Mesenchymal stem cell (in vitro differentiated cells and primary cell): Measurements from ENCODE around the gene BICDL1.

Experiments used
- DNase-seq: peaks from one replicate; pipeline ENCODE4 v3.0.0-alpha.2; 2013
- H2AFZ ChIP-seq: one replicate; pipeline ENCODE4 v1.6.1; 2013; ENCODE audit warnings: low read depth, mild to moderate bottlenecking, control low read depth, inconsistent platforms, low read length, moderate library complexity
- H2AK5ac ChIP-seq: 2 replicates; pipeline ENCODE4 v1.6.1; 2013; ENCODE audit warnings: low read length, moderate library complexity, mild to moderate bottlenecking, inconsistent platforms; ENCODE audit not compliant: severe bottlenecking
- H2BK120ac ChIP-seq: one replicate; pipeline ENCODE4 v1.6.1; 2013; ENCODE audit warnings: low read depth, mild to moderate bottlenecking, inconsistent platforms, low read length, moderate library complexity
- H2BK12ac ChIP-seq, 2 experiments: one replicate each; pipeline ENCODE4 v1.6.1; 2013; ENCODE audit warnings: inconsistent platforms in 2 of 2, low read length in 2 of 2, mild to moderate bottlenecking in 2 of 2, moderate library complexity in 2 of 2, control low read depth in 1 of 2
- H2BK15ac ChIP-seq: one replicate; pipeline ENCODE4 v1.6.1; 2013; ENCODE audit warnings: mild to moderate bottlenecking, low read depth, inconsistent platforms; ENCODE audit not compliant: poor library complexity, severe bottlenecking
- H2BK5ac ChIP-seq: 2 replicates; pipeline ENCODE4 v1.6.1; 2013; ENCODE audit warnings: low read depth, mild to moderate bottlenecking, low read length, control low read depth, inconsistent platforms; ENCODE audit not compliant: poor library complexity, severe bottlenecking
- H3K14ac ChIP-seq, 2 experiments: one replicate each; pipeline ENCODE4 v1.6.1; 2013; ENCODE audit warnings: inconsistent platforms in 2 of 2, low read length in 2 of 2, control low read depth in 1 of 2, mild to moderate bottlenecking in 1 of 2, moderate library complexity in 1 of 2
- H3K18ac ChIP-seq, 2 experiments: one replicate each; pipeline ENCODE4 v1.6.1; 2013; ENCODE audit warnings: inconsistent platforms in 2 of 2, low read length in 2 of 2, control low read depth in 1 of 2, low read depth in 1 of 2, mild to moderate bottlenecking in 1 of 2
- H3K23ac ChIP-seq, 2 experiments: one replicate each; pipeline ENCODE4 v1.6.1; 2013; ENCODE audit warnings: inconsistent platforms in 2 of 2, low read length in 2 of 2, mild to moderate bottlenecking in 2 of 2, moderate library complexity in 2 of 2, control low read depth in 1 of 2
- H3K27ac ChIP-seq: 2 replicates; pipeline ENCODE4 v1.5.1; 2013; ENCODE audit warnings: mild to moderate bottlenecking, moderate library complexity, low read length, control low read depth, inconsistent platforms; ENCODE audit not compliant: poor library complexity, severe bottlenecking
- H3K27me3 ChIP-seq, 2 experiments: 2 replicates each; pipeline versions ENCODE4 v1.6.1 to v1.7.0; 2013; ENCODE audit warnings: low read length in 2 of 2, mild to moderate bottlenecking in 2 of 2, moderate library complexity in 2 of 2, control low read depth in 1 of 2, inconsistent platforms in 1 of 2; ENCODE audit not compliant: control insufficient read depth in 1 of 2, insufficient read depth in 1 of 2
- H3K36me3 ChIP-seq, 2 experiments: 2 replicates each; pipeline versions ENCODE4 v1.6.1 to v1.7.0; 2013; ENCODE audit warnings: low read length in 2 of 2, control low read depth in 1 of 2, inconsistent platforms in 1 of 2, low read depth in 1 of 2, mild to moderate bottlenecking in 1 of 2; ENCODE audit not compliant: insufficient read depth in 2 of 2, control insufficient read depth in 1 of 2
- H3K4ac ChIP-seq, 2 experiments: one replicate each; pipeline ENCODE4 v1.6.1; 2013; ENCODE audit warnings: inconsistent platforms in 2 of 2, low read length in 2 of 2, mild to moderate bottlenecking in 2 of 2, moderate library complexity in 2 of 2, control low read depth in 1 of 2, low read depth in 1 of 2
- H3K4me1 ChIP-seq: 2 replicates; pipeline ENCODE4 v1.6.1; 2013; ENCODE audit warnings: low read depth, low read length, control low read depth; ENCODE audit not compliant: control insufficient read depth, insufficient read depth
- H3K4me2 ChIP-seq: 2 replicates; pipeline ENCODE4 v1.6.1; 2013; ENCODE audit warnings: low read length, mild to moderate bottlenecking, inconsistent platforms; ENCODE audit not compliant: poor library complexity, severe bottlenecking
- H3K4me3 ChIP-seq, 2 experiments: 2 replicates each; pipeline versions ENCODE4 v1.5.1 to v1.7.0; 2013; ENCODE audit warnings: low read length in 2 of 2, mild to moderate bottlenecking in 2 of 2, control low read depth in 1 of 2, low read depth in 1 of 2; ENCODE audit not compliant: insufficient read depth in 1 of 2
- H3K79me1 ChIP-seq: replicated peaks from 2 replicates; pipeline ENCODE4 v1.6.1; 2013; ENCODE audit warnings: mild to moderate bottlenecking, control low read depth, low read length, inconsistent platforms; ENCODE audit not compliant: poor library complexity, severe bottlenecking
- H3K9ac ChIP-seq: 2 replicates; pipeline ENCODE4 v1.7.0; 2013; ENCODE audit warnings: mild to moderate bottlenecking, low read length, moderate library complexity
- H3K9me3 ChIP-seq: 2 replicates; pipeline ENCODE4 v1.7.0; 2013; ENCODE audit warnings: mild to moderate bottlenecking, low read length; ENCODE audit not compliant: control insufficient read depth
- H4K8ac ChIP-seq: one replicate; pipeline ENCODE4 v1.6.1; 2013; ENCODE audit warnings: inconsistent platforms, mild to moderate bottlenecking, low read length, moderate library complexity
- H4K91ac ChIP-seq: one replicate; pipeline ENCODE4 v1.6.1; 2013; ENCODE audit warnings: mild to moderate bottlenecking, low read length, inconsistent platforms
- WGBS: methylation state at CpG from one replicate; pipeline ENCODE4 v1.1.7; 2013; ENCODE audit warnings: mixed read lengths; 5-methylcytosine and 5-hydroxymethylcytosine counted together

The BICDL1 gene

DNA sequence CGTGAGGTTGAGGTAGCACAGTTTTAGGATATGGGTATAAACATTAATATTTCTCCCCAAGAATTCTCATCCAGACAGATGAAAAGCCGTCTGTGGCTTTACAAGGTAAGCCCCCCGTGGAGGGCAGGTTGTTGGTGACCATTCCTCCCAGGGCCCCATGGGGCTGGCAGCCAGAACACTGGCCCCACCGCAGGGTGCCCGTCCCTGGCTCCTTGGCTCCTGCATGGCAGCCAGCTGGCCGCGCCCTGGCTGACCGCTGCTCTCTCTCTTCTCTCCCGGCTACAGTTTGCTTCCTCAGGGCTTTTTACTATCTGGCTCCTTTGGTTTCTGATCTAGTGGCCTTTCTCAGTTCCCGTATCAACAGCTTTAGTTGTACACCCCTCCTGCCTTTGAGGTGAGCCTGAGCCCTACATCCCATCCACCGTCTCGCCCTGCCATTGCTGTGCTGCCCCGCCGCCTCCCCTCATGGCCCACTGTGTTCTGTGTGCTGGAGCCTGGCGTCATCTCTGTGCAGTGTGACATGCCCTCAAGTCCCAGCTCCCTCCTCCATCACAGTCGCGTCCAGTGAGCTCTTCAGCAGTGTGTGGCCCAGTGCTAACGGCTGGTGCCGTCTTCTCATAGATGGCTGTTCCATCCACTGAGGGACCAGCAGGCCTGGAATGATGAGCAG lies 101.7 kb downstream of the BICDL1 start:
- Histone ChIP-seq H3K4me1 (peaks cover 27% of the 10 kb centered on the region), H2AK5ac (no peak overlapping the region), H3K23ac (no peak overlapping the region), H3K36me3 (peaks cover 44 to 56% of the 10 kb centered on the region in 2 experiments), H3K14ac (no peak overlapping the region), H2BK12ac (no peak overlapping the region), H3K4me2 (no peak overlapping the region), H2BK120ac (no peak overlapping the region), H3K4ac (no peak overlapping the region), H4K8ac (no peak overlapping the region), H3K9ac (no peak overlapping the region), H4K91ac (no peak overlapping the region), H3K9me3 (no peaks in the 10 kb centered on the region), H3K27me3 (no peaks in the 10 kb centered on the region), H2BK15ac (no peak overlapping the region), H2BK5ac (no peak overlapping the region), H3K4me3 (no peak overlapping the region), H3K18ac (no peak overlapping the region), H3K79me1 (peaks cover 11% of the 10 kb centered on the region), H2AFZ (no peak overlapping the region), H3K27ac (no peak overlapping the region)
- WGBS = 93% methylated on average over 18 of the region's 19 CpGs
- no peak for DNase-seq

- H3K79me1 ChIP-seq = peaks cover 17% of the 10 kb centered on the region
- H3K9ac ChIP-seq = no peak overlapping the region
- H3K4me1 ChIP-seq = peaks cover 30% of the 10 kb centered on the region
- H2BK15ac ChIP-seq = no peak overlapping the region
- H3K27ac ChIP-seq = no peak overlapping the region
- peaks cover 52 to 63% of the 10 kb centered on the region in 2 experiments for H3K36me3 ChIP-seq
- H2AFZ ChIP-seq = no peak overlapping the region
- no peak overlapping the region for H3K23ac ChIP-seq
- no peak overlapping the region for H2BK12ac ChIP-seq
- WGBS = 94% methylated on average over 12 of the region's 12 CpGs
- no peak for DNase-seq
- no peak overlapping the region for H3K14ac ChIP-seq
- no peaks in the 10 kb centered on the region for H3K27me3 ChIP-seq
- H2BK120ac ChIP-seq = no peak overlapping the region
- H3K4ac ChIP-seq = no peak overlapping the region
- H4K8ac ChIP-seq = no peak overlapping the region
- no peak overlapping the region for H2BK5ac ChIP-seq
- no peak overlapping the region for H3K4me3 ChIP-seq
- H2AK5ac ChIP-seq = no peak overlapping the region
- H4K91ac ChIP-seq = no peak overlapping the region
- H3K9me3 ChIP-seq = no peaks in the 10 kb centered on the region
- no peak overlapping the region for H3K18ac ChIP-seq
- no peak overlapping the region for H3K4me2 ChIP-seq
Observed at GRCh38 chr12:120091371-120092090, 102.5 kb downstream of the BICDL1 start.

DNA sequence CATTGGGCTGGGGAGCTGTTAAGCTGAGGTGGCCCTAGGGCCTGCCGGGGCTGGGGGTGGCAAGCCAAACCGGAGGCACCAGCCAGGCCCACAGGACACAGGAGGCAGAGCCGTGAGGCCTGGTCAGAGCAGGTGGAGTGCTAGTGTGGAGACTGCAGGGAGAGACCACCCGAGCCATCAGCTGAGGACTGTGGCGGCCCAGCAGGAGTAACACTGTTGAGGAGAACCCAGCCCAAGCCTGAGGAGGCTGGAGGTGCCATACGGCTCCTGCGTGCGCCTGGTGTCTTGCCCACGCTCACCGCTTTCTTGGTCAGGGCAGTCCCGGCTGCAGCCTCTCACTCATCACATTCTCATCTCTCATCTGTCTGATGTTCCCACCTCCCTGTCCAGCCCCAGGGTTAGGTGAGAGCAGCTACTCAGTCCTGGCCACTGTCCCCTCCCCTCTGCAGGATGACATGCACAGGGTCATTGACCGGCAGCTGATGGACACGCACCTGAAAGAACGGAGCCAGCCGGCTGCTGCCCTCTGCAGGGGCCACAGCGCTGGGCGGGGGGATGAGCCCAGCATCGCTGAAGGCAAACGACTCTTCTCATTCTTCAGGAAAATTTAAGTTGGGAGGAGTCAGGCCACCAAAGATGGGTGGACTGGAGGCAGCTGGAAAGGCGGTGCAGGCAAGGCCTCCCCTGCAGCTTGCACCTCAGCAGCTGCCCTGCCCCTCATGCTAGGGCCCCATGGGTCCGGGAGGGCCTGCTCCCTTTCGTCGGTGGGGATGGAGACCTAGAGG lies 103.7 kb downstream of the BICDL1 start:
- no peak overlapping the region for H2BK15ac ChIP-seq
- no peak overlapping the region for H2AK5ac ChIP-seq
- no peak overlapping the region for H2BK120ac ChIP-seq
- H2AFZ ChIP-seq = no peak overlapping the region
- no peaks in the 10 kb centered on the region for H3K9me3 ChIP-seq
- H4K8ac ChIP-seq = no peak overlapping the region
- WGBS = 92% methylated on average over 23 of the region's 23 CpGs
- peaks cover 24% of the 10 kb centered on the region for H3K79me1 ChIP-seq
- H2BK5ac ChIP-seq = no peak overlapping the region
- peaks cover 26% of the 10 kb centered on the region for H3K4me1 ChIP-seq
- no peak for DNase-seq
- H3K18ac ChIP-seq = peak overlapping the region in 1 of 2 experiments; percentile 18
- H3K4me3 ChIP-seq = no peak overlapping the region
- peak overlapping the region in 1 of 2 experiments; percentile 24 for H3K23ac ChIP-seq
- H3K27me3 ChIP-seq = no peaks in the 10 kb centered on the region
- no peak overlapping the region for H3K9ac ChIP-seq
- no peak overlapping the region for H2BK12ac ChIP-seq
- no peak overlapping the region for H3K27ac ChIP-seq
- H3K14ac ChIP-seq = no peak overlapping the region
- no peak overlapping the region for H3K4ac ChIP-seq
- H3K36me3 ChIP-seq = peaks cover 64 to 72% of the 10 kb centered on the region in 2 experiments
- no peak overlapping the region for H4K91ac ChIP-seq
- no peak overlapping the region for H3K4me2 ChIP-seq

- H2BK5ac ChIP-seq = no peak overlapping the region
- no peak for DNase-seq
- H3K27me3 ChIP-seq = no peaks in the 10 kb centered on the region
- H3K4me3 ChIP-seq = no peak overlapping the region
- H2BK15ac ChIP-seq = no peak overlapping the region
- WGBS = 78% methylated on average over 4 of the region's 4 CpGs
- H3K4ac ChIP-seq = no peak overlapping the region
- peaks cover 66 to 76% of the 10 kb centered on the region in 2 experiments for H3K36me3 ChIP-seq
- H3K27ac ChIP-seq = no peak overlapping the region
- H2BK120ac ChIP-seq = no peak overlapping the region
- H2BK12ac ChIP-seq = peak overlapping the region in 1 of 2 experiments; percentile 15
- no peak overlapping the region for H2AFZ ChIP-seq
- no peak overlapping the region for H2AK5ac ChIP-seq
- no peak overlapping the region for H3K4me2 ChIP-seq
- H3K18ac ChIP-seq = peak overlapping the region in 1 of 2 experiments; percentile 18
- no peak overlapping the region for H3K14ac ChIP-seq
- no peaks in the 10 kb centered on the region for H3K9me3 ChIP-seq
- peaks cover 27% of the 10 kb centered on the region for H3K79me1 ChIP-seq
- no peak overlapping the region for H3K9ac ChIP-seq
- H3K23ac ChIP-seq = peak overlapping the region in 1 of 2 experiments; percentile 47
- peaks cover 26% of the 10 kb centered on the region for H3K4me1 ChIP-seq
- H4K8ac ChIP-seq = no peak overlapping the region
- no peak overlapping the region for H4K91ac ChIP-seq
Observed at GRCh38 chr12:120093336-120093591, 104.2 kb downstream of the BICDL1 start.
